GM19467 (cell line): ENCODE data around the gene TTC23.

Experiments
- ATAC-seq: cut with Tn5 transposase; IDR thresholded peaks from one replicate; pipeline ENCODE4 v1.9.1; 2021; ENCODE audit warnings: mild to moderate bottlenecking, moderate library complexity; ENCODE audit not compliant: unreplicated experiment

Gene TTC23

DNA sequence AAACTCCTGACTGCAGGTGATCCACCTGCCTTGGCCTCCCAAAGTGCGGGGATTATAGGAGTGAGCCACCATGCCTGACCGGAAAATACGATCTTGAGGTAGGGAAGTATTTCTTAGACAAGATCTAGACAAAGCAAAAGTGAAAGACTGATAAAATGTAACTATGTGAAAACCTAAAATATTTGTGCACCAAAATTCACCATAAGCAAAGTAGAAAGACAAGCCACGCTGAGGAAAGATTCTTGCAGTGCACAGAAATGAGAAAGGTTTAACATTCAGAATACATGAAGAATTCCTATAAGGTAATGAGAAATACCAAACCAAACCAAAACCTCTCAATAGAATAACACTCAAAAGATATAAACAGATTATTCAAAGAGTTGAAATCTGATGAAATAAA lies 108.8 kb downstream of the TTC23 start:
- ATAC-seq: no peak

DNA sequence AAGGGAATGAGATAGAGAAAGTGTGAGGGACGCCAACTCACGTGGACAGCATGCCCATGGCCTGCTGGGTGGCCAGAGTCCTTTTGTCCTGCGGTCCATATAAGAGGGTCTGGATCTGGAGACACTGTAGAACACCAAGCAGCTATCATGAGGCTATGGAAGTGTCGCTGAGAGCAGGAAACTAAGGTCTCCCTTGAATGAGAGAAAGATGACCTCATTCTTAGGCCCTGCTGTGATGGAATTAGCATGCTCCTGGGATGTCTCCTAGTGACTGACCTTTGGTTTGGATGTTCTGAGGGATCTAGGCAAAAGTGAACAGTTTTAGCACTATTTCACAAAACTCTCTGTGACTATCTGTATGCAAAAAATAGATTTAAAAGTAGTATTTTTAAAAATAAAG lies 110.1 kb downstream of the TTC23 start:
- ATAC-seq: no peak

DNA sequence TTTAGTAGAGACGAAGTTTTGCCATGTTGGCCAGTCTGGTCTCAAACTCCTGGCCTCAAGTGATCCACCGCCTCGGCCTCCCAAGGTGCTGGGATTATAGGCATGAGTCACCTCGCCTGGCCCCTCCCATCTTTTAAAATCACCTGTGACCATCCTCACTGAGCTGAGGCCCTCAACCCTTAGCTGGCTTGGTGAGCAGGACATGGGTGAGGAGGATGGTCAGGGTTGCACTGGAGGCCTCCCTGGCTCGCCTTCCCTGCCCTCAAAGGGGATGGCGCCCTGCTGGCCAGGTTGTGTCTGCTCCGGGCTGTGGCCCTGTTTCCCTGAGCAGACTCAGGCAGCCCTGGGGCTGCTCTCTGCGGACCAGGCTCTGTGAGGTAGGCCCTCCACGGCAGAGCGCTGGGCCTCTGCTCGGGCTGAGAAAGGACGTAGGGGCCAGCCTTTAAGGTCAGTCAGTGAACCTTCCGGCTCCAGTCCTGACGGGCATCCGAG lies 110.8 kb downstream of the TTC23 start:
- no peak for ATAC-seq

DNA sequence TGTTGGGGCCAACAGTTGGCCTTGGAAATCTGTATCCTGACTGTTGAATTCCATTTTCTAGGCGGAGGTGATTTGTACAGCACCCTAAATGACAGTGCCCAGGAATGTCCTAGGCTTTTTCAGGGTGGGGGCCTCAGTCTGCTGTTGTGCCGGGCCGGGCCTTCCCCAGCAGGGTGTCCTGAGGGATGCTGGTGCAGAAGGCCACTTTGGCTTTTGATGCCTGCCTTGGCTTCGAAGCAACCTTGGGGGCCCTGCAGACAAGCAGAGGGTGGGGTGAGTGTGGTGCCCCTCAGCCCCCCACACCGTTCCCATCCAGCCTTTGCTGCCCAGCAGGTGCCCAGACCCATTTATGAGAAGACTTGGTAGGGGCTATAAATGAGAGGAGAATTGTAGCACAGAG lies 111.5 kb downstream of the TTC23 start:
- ATAC-seq: no peak

DNA sequence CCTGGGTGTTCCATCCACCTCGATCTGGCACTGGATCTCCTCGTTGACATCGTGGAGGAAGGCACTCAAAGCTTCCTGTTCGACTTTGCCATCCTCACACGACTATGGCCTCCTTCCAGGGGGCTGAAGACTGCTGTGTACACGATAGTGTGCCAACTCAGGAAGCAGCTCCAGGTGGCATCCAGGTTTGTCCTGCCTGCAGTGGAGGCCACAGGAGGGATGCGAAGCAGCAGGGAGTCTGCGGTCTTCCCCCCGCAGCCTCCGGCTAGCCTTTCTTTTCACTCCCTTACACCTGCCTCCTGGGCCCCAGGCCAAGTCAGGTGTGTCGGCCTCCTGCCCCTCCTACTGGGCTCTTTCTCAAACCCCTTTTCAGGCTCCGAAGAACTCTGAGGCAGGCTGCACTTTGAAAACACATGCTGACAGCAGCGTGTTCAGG lies 112.3 kb downstream of the TTC23 start:
- no peak for ATAC-seq

DNA sequence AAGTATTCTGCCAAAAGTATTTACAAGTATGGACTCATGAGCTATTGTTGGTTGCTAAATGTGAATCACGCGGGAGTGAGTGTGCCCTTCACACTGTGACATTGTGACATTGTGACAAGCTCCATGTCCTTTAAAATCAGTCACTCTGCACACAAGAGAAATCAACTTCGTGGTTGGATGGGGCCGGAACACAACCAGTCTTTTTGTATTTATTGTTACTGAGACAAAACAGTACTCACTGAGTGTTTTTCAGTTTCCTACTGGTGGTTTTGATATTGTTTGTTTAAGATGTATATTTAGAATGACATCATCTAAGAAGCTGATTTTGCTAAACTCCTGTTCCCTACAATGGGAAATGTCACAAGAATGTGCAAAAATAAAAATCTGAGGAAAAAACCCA lies 114.2 kb downstream of the TTC23 start:
- ATAC-seq: no peak

DNA sequence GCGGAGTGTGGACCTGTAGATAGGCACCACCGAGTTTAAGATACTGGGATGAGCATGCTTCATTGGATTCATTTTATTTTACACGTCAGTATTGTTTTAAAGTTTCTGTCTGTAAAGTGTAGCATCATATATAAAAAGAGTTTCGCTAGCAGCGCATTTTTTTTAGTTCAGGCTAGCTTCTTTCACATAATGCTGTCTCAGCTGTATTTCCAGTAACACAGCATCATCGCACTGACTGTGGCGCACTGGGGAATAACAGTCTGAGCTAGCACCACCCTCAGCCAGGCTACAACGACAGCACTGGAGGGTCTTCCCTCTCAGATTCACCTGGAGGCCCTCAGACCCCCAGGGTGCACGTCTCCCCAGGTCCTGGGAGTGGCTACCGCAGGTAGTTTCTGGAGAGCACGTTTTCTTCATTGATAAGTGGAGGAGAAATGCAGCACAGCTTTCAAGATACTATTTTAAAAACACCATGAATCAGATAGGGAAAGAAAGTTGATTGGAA lies 115.0 kb downstream of the TTC23 start:
- ATAC-seq: no peak

DNA sequence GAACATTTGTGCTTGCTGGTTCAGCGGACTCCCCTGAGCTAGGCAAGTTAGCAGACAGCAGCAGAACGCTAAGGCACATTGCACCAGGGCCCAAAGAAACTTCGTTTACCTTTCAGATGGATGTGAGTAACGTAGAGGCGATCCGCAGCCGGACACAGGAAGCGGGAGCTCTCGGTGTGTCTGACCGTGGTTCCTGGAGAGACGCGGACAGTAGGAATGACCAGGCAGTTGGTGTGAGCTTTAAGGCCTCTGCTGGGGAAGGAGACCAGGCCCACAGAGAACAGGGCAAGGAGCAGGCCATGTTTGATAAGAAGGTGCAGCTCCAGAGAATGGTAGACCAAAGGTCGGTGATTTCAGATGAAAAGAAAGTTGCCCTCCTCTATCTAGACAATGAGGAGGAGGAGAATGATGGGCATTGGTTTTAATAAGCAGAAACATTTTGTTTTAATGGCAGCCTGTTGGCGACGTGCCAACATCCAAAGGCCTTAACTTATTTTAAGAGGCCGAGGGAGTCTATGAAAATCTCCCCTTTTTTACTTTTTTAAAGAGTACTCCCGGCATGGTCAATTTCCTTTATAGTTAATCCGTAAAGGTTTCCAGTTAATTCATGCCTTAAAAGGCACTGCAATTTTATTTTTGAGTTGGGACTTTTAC lies 116.6 kb downstream of the TTC23 start:
- ATAC-seq: no peak

DNA sequence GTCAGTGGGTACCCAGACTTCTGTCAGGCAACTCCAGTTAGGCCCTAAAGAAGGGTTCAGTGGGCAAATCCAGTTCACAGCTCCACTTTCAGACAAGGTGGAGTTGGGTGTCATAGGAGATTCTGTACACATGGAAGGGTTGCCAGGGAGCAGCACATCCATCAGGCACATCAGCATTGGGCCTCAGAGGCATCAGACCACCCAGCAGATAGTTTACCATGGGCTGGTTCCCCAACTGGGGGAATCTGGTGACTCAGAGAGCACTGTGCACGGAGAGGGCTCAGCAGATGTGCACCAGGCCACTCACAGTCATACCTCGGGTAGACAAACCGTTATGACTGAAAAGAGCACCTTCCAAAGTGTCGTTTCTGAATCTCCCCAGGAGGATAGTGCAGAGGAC lies 117.3 kb downstream of the TTC23 start:
- no peak for ATAC-seq

DNA sequence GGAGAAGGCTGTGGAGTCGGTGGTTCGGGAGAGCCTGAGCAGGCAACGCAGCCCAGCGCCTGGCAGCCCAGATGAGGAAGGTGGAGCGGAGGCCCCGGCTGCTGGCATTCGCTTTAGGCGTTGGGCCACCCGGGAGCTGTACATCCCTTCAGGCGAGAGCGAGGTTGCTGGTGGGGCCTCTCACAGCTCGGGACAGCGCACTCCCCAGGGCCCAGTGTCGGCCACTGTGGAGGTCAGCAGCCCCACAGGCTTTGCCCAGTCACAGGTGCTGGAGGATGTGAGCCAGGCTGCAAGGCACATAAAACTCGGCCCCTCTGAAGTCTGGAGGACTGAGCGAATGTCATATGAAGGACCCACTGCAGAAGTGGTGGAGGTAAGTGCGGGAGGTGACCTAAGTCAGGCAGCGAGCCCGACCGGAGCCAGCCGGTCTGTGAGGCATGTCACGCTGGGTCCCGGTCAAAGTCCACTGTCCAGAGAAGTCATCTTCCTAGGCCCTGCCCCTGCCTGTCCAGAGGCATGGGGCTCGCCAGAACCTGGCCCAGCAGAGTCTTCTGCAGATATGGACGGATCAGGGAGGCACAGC lies 117.8 kb downstream of the TTC23 start:
- ATAC-seq: no peak

DNA sequence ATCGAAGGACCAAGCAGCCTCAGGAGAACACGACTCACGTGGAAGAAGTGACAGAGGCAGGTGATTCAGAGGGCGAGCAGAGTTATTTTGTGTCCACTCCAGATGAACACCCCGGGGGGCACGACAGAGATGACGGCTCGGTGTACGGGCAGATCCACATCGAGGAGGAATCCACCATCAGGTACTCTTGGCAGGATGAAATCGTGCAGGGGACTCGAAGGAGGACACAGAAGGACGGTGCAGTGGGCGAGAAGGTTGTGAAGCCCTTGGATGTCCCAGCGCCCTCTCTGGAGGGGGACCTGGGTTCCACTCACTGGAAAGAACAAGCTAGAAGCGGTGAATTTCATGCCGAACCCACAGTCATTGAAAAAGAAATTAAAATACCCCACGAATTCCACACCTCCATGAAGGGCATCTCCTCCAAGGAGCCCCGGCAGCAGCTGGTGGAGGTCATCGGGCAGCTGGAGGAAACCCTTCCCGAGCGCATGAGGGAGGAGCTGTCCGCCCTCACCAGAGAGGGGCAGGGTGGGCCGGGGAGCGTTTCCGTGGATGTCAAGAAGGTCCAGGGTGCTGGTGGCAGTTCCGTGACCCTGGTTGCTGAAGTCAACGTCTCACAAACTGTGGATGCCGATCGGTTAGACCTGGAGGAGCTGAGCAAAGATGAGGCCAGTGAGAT lies 118.5 kb downstream of the TTC23 start:
- ATAC-seq: no peak

DNA sequence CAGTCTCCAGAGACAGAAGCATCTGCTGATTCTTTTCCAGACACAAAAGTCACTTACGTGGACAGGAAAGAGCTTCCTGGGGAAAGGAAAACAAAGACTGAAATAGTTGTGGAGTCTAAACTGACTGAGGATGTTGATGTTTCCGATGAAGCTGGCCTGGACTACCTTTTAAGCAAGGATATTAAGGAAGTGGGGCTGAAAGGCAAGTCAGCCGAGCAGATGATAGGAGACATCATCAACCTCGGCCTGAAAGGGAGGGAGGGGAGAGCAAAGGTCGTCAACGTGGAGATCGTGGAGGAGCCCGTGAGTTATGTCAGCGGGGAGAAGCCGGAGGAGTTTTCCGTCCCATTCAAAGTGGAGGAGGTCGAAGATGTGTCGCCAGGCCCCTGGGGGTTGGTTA lies 119.1 kb downstream of the TTC23 start:
- no peak for ATAC-seq

DNA sequence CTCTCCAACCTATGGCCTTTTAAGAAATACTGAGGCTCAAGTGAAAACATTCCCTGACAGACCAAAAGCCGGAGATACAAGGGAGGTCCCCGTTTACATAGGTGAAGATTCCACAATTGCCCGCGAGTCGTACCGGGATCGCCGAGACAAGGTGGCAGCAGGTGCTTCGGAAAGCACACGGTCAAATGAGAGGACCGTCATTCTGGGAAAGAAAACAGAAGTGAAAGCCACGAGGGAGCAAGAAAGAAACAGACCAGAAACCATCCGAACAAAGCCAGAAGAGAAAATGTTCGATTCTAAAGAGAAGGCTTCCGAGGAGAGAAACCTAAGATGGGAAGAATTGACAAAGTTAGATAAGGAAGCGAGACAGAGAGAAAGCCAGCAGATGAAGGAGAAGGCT lies 119.7 kb downstream of the TTC23 start:
- no peak for ATAC-seq

DNA sequence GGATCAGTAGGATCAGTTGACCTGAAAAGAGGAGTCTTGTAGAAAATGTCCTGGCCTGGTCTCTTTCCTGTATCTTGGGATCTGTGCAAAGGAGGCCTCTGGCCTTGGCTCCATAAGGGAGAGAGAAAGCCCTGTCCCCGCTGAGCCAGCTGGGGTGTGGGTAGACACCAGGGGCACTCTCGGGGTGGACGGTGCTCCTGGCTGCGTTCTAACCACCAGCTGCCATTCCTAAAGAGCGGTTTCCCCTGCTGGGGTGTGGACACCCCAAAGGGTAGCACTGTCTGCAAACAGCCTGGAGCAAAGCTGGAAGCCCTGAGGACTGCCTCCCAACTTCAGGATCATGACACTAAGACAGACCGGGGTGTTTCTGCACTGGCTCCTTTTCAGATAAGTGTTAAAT lies 121.0 kb downstream of the TTC23 start:
- no peak for ATAC-seq

DNA sequence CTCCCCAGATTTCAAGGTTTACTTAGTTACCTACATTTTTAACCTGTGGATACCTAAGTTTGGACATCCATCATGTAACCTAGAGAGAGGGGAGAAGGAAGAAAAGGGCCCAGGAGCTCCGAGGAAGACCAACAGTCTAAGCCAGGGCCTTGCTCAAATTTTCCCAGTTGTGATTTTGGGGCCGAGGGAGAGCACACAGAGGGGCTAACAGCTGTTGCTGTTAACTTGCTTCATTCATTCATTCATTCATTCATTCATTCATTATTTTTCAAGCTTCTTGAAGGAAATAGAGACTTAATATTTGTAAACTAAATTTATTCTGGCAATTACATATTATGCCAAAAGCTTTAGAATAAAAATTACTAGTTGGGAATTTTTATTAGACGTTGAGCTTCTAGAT lies 121.6 kb downstream of the TTC23 start:
- ATAC-seq: no peak

DNA sequence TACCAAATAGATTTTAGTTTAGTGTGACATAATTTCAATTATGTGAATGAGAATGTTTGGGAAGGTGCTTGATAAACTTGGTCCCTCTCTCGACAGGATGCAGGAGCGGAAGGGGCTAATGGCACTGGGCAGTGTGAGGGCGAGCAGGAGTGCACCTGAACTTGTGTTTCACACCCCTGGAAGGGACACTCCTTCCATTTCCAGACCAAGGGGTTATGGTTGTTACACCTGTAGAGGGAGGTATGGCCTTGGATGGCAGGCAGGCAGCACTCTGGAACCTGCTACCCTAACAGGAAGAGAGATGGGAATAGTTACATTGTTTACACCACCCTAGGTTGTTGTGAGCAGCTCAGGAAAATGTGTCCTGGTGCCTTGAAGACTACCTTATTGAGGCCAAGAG lies 122.5 kb downstream of the TTC23 start:
- ATAC-seq: no peak

DNA sequence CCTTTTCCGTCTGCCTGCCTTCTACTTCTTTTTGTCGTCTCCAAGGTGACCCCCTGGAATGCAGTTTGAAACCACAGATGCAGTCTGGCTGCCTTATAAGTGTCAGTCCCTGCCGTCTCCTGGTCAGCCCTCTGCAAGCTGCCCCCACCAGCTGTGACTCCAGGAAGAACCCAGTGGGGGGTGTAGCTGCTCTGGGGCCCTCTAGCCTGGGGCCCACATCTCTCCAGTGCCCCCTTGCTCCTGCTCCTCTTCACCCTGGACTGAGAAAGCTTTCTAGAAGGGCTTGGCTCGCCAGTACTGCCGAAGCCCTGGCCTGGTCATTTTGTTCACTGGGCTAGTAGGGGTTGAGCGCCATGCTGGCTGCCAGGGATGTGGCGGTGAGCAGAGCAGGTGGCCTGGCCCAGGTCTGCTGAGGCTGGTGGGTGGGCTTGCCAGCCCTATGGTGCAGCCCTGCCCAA lies 123.2 kb downstream of the TTC23 start:
- ATAC-seq: no peak

DNA sequence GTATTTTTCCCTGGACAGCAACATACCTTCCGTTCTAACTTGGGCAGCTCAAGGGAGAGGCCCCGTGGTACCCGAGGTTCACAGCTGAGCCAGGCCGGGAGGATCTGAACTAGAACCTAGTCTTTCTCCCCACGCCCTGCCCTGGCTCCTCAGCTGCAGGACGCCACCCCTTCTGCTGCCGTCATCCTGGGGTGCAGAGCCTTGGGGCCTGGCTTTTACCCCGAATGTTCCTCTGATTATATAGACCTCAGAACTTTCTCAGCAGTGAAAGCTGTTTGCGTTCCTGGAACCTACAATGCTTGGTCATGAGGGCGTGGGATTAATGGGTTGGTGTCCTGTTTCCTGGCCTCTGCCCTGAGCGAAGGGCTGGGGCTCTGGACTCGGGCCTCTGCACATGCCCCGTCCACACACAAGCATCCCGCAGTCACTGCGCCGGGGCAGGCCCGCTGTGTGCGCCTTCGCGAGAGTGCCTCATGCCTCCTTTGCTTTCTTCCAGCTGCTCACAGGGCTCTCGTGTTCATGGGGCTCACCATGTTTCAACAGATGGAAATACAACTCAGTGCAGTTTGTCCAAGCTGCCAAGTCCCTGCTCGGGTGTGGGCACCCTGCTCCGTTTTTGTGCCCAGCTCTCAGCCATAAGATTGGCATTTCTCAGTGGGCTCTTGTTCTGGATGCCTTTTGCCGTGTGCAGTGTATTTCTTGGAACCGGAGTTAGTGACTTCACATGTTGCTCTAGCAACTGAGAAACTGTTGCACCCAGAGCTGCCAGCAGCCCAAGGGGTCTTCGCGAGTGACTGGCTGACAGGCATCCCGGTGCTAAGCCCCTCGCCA lies 124.1 kb downstream of the TTC23 start:
- no peak for ATAC-seq

DNA sequence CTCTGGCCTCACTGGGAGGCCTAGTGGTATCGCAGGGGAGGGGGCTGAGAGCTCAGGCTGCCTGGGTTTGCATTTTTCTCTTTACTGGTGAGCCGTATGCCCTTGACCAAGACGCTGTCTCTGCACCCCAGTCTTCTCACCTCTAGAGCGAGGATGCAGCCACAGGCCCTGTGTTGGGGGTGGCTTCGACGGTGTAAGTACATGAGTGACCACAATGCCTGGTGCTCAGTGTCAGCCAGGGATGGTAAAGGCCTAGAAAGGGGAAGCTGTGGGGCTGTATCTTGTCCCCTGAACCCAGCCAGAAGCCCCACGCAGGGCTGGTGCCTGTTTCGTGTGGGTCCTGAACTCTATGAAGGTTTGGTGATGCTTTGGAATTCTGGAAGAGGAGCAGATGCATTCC lies 124.7 kb downstream of the TTC23 start:
- ATAC-seq: no peak

DNA sequence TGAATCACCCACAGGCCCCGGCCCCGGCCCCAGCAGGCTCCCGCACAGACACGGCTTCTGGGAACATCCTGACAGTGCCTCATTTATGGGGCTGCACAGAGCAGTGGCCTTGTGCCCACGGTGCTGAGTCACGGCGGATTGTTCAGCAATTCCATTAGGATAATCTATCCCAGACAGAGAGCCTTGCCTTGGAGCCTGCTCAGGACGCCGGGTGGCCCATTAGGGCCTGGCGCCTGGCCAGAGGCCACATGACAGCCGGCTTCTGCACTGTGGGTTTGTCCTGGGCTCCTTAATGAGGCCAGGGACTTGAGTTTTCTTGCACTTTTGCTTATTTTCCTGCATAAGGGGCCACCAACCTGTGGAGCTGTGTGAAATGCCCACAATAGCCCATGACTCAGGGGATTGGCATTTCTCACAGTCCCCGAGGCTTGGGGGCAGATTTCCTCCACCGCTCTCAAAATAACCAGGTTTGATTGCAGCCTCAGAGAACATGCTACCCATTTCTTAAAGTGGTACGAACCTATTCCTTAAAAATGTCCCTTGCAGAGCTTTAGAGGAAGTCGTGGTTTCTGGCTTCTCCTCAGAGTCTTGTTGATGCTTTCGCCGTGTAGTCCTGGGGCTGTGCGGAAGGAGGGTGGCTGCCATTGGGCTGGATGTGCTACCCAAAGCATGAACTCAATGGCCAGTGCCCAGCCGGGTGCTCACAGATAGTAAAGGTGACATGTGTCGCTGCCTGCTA lies 125.5 kb downstream of the TTC23 start:
- no peak for ATAC-seq
